Measurements from ENCODE around the gene EPB41L2.
"Not testable (repeated sequence)": the region's sequence is repeated elsewhere in the genome, so short reads cannot be mapped to it uniquely, and the experiment has no call there.

The EPB41L2 gene

DNA sequence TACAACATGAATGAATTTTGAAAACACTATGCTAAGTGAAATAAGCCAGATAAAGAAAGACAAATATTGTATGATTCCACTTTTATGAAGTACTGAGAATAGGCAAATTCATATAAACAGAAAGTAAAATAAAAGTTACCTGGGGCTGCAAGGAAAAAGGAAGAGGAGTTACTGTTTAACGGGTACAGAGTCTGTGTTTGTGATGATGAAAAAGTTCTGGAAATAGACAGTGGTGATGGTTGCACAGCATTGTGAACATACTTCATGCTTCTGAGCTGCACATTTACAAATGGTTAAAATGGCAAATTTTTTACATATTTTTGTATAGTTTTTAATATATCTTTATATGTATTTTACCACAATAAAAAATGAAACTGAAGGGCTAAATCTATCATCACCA lies 29.4 kb downstream of the EPB41L2 start:
- FAIRE-seq: no peak

DNA sequence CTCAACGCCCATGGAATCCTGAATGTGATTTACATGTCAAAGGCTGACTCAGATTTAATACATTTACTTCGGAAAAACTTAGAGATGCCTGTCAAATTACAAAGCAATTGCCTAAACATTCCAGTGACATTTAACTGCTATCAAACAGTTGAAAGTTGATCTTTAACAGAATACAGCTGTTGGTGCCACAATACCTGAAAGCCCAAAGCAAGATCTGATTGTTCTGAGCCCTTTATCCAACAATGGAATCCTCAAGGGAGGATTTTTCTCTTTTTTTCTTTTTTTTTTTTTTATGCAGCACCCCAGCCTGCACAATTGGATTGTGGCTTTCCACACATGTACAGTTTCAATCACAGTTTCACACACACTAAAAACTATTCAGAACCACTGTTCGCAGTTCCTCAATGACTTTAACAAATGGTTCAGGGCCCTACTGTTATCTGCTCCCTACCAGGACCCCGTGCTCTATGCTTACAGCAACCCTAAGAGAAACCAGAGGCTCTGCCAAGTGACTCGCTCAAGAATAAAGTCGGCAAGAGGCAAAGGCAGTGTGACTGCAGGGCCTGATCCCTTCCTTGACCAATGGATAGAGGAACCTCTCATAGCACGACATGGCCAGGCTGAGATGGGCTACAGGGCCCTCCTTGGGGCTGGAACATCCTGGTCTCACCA lies 33.3 kb downstream of the EPB41L2 start:
- FAIRE-seq: no peak

DNA sequence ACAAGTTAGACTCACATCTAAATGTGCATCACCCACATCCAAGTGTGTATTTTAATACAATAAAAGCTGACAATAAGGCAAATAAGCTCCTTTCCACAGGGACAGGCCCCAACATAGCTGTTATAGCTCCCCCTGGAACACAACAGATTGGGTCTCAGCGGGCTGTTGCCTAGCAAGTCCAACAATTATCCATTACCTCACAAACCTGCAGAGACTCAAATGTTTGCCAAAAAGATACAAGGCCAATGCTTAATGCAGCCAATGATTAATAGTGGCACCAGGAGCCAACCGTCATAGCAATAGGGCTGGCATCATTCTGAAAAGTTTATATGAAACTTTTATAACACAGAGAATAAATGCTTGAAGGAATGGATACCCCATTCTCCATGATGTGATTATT lies 35.7 kb downstream of the EPB41L2 start:
- no peak for FAIRE-seq

DNA sequence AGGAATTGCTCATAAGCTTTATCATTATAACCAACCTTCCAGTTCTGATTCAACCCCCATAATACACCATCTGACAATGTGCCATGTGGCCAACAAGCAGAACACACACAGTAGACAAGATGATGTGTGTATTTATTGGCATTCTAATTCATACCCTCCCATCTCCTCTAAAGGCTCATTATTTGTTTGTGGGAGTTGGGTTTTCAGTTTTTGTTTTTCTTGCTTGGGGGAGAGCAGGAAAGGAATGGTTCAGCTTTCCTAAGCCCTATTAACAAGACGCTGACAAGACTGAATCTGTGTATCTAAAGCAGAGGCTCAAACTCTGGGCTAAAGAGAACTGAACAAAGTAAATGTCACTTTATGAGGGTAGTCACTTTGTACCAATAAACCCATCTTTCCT lies 36.8 kb downstream of the EPB41L2 start:
- FAIRE-seq: no peak

DNA sequence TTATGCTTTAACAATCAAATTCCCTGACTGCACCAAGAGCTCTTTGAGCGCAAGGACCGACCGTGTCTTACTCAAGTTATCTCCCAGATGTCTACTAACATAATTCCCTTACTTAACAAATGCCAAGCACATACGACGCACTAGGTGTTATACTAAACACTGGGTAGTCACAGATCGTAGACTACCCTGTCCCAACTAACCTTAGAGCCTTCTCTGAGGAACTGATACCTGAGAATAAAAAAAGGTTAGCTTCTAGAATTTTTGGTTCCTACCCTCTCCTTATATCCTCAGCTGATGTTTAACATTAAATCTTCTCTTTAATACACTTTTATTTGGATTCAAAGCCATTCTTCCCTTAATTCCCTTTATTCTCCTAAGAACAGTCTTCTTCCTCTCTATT lies 38.5 kb downstream of the EPB41L2 start:
- no peak for FAIRE-seq

DNA sequence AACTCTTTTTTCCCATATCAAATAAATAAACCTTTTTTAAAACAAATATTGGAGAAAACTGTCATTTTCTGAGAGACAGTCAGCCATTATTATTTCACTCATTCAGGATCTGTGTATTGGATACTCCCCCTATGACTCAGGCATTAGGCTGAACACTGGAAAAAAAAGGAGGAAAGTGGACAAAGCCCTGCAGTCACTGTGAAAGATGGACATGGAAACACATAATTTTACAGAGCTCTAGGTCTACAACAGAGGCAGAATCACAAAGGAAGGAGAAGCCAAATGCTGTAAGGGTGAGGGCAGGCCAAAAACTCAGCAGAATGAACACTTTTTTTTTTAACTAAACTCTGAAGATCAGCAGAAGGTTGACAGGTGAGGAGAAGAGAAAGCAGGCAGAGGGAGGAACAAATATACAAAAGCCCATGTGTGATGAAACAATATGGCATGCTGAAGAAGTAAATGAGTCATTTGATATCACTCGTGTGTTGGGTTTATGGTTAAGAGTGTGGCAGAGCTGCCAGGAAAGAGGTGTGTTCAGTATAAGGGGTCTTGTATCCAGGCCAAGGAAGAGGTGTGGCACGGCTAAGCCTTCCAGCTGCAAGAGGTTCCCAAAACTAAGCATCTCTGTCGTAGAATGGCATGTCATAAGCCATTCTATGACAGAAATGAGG lies 39.1 kb downstream of the EPB41L2 start:
- no peak for FAIRE-seq

DNA sequence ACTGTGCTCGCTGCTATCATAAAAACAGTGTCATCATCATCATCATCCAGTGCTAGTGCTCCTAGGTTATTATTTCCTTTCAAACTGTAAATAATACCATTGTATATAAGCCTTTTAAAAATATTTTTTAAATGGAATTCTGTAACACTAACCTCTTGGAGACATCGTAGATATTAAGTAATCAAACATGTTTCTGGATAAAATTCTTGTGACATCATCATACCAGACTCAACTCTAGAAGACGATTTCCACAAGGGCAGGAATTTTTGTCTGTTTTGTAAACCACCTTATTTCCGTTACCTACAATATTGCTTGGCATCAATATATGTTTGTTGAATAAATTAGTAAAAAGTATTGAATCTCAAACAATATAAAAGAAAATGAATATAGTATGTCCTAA lies 40.4 kb downstream of the EPB41L2 start:
- FAIRE-seq: peak; percentile 51

DNA sequence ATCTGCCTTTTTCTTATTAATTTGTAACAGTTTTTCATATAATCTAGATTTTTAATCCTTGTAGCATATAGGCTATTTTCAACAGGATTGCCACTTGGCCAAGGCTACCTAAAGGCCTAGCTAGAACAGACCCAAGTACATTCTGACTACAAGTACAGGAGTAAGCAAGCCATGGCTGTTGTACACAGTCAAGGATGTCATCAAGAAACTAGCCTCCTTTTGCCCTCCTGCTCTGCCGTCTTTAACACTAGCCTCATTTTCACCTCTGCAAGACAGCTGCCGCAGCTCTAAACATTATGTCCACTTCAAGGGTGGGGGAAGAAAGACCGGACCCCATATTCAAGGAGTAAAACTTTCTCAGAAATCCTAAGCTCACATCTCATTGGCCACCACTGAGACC lies 45.1 kb downstream of the EPB41L2 start:
- no peak for FAIRE-seq

DNA sequence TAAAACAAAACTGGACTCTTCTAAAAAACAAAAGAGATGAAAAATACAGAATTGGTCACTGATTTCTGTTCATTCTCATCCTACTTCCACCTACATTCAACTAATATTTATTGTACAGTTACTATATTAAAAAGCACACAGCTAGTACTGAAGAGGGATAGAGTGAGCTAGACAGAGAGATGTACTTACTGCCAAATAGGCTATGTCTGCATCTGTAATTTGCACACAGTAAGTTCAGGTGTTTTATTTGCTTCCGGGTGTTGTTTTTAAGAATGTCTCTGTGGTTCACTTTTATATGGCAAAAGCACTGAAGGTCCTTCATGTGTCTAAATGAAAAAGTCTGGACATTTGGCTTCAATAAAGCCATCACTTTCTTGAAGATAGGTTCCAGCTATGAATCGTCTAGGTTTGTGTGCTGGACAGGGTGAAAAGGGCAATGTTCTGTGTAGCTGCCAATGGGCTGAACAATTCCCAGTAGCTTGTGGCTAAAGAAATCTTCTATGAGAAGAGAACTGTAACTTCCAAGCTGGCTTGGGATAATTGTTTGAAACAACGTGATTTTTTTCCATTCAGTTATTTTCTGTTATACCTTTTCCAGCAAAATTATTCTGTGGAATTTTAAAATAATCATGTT lies 47.3 kb downstream of the EPB41L2 start:
- no peak for FAIRE-seq

DNA sequence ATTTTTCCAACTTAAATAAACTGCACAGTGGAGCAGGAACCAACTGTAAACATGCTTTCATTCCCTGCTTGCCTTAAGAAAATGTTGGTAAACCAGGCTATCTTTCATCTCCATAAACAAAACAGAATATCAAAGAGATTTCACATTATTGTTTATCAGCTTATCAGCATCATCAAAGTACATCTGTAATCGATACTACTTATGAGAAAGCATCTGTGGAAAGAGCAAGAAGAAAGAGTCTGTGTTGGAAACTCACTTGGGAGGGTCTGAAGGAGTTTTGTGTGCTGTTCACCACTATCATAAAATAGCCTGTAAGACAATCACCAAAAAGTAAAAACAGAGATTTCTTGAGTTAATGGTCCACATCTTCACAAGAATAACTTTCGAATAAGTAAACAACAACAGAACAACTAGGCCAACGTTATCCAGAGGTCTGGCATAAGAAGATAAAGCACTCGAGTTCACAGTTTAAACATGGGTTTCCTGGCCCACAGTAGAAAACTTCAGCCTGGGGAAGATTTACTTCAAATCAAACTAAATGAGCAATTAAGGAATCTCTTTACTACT lies 47.9 kb downstream of the EPB41L2 start:
- FAIRE-seq: no peak

DNA sequence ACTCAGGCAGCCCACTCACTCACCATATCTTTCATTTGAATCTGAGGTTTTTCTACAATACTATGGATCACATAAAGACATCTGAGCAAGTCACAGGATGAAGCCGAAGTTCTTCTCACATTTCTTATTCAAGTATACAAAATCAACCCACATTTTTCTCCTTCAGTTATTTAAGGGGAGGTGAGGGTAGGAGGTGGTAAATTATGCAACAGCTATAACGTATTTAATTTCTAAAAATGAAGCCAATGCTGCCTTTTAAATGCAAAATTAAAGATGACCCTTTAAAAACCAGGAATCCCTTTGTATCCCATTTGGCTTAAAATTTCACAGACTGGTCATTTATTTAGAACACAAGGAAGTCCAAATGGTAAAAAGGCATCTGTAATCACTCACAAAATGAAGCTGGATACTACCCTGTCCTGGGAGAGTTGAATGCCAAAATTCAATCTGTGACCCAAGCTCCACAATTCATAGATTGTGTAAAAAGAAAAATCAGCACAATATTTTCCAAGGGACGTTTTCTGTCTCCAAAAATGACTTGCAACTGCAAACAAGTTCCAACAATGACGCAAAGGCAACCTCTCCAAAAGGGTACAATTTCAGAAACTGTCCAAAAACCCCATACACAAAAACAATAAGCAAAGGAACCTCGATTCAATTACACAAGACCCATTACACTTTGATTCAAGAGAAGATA lies 48.8 kb downstream of the EPB41L2 start:
- FAIRE-seq: no peak

DNA sequence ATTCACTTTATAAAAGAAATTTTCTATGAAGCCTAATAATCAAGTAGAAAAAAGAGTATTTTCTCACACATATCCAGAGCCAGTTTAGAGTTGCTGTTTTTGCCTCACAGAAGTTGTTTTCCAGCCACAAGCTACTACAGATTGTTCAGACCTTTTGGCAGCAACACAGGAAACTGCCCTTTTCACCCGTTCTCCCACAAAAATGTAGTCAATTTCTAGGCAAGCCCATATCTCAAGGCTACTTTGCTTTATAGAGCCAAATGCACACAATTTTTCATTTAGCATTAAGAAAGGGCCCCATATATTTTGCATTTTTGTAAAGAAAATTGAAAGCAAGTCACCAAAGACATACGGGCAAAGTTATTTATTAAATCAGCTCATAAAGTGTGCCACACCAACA lies 49.5 kb downstream of the EPB41L2 start:
- FAIRE-seq: no peak

DNA sequence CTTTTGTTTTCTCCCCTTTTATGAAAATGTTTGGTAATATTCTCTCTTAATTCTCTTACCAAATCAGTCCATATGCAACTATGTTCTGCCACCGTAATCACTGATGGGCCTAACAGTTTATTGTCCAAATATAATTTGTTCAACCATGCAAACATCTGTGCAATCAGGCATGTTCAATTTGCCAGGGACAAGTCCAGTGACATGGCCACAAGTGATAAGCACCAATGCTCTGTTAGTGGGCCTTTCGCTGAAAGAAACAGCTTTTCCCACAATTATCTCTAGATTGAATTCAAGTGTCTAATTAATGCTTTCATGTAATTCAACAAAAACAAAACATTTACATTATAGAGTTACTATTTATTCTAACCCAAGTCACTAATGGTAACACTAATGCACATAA lies 53.3 kb downstream of the EPB41L2 start:
- no peak for FAIRE-seq

DNA sequence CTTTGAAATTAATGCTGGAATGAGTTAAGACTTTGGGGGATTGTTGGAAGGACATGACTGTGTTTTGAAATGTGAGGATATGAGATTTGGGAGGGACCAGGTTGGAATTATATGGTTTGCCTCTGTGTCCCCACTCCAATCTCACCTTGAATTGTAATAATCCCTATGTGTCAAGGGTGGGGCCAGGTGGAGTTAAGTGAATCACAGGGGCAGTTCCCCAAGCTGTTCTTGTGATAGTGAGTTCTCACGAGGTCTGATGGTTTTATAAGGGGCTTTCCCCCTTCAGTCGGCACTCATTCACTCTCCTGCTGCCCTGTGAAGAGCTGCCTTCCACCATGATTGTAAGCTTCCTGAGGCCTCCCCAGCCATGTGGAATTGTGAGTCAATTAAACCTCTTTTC lies 54.1 kb downstream of the EPB41L2 start:
- FAIRE-seq: not testable (repeated sequence)

DNA sequence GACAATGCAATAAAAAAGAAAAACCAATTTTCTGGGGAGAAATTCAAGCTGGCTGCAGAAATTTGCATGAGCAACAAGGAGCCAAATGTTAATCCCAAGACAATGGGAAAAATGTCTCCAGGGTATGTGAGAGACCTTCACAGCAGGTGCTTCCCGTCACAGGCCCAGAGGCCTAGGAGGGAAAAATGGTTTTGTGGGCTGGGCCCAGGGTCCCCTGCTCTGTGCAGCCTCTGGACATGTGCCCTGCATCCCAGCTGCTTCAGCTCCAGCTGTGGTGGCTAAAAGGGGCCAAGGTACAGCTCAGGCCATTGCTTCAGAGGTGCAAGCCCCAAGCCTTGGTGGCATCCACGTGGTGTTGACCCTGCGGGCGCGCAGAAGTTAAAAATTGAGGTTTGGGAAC lies 55.1 kb downstream of the EPB41L2 start:
- not testable (repeated sequence) for FAIRE-seq

DNA sequence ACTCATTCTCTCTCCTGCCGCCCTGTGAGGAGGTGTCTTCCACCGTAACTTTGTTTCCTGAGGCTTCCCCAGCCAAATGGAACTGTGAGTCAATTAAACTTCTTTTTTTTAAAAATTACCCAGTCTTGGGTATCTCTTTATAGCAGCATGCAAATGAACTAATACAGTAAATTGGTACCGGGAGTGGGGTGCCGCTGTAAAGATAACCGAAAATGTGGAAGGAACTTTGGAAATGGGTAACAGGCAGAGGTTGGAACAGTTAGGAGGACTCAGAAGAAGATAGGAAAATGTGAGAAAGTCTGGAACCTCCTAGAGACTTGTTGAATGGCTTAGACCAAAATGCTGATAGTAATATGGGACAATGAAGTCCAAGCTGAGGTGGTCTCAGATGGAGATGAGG lies 55.8 kb downstream of the EPB41L2 start:
- no peak for FAIRE-seq

DNA sequence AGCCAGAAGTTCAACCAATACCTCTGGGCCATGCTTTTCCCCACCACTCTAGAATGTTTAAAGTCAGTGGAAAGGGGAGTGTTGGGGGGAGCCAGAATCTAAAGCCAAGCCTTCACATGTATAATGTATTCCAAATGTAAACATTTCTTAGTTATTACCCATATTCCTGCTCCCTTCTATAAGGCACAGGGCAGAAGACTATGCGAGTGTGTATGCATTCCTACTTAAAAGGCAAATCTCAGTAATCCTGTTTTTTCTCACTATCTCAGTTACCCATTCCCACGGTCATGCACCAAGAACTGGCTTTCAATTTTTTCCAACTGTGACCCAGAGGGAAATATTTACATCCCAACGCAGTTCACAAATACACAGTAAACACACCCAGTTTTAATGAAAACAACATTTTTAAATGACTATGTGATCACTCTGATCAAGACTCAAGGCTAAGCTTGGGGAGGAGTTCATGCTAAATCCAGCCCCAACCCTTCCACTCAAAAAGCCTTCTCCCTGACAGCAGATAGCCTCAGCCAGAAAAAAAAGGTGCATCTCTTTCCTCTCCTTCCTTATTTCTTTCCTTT lies 57.5 kb downstream of the EPB41L2 start:
- no peak for FAIRE-seq

DNA sequence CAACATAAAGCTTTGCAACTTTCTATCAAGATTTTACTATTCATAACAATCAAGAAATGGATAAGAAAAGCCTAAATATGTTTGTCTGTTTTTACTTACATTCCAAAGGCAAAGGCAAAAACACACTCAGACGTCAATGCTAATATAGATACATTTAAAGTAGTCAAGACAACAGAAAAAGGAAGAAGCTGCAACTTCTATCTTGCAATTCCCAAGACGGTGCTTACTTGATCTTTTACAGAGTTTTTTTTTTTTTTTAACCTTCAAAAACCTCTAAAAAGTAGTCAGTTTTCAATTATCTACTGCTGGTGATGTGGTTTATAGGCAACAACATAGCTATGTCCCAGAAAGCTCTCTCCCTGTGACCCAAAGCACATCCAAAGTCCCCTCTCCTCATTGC lies 58.1 kb downstream of the EPB41L2 start:
- no peak for FAIRE-seq

DNA sequence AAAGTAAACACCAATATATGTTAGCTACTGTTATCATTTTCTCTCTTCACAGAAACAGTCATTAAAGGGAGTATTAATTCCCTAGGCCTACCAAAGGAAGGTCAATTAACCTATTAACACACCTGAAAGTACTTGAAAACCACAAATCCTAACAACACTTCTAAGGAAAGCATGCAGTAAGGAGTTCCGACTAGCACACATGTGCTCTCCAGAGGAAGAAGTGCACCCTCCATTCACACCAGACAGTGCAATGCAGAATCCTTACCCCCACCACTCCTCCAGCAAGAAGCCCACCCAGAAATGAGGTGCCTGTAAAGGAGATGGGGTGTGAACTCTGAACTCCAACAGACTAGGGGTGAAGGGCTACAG lies 58.7 kb downstream of the EPB41L2 start:
- no peak for FAIRE-seq

DNA sequence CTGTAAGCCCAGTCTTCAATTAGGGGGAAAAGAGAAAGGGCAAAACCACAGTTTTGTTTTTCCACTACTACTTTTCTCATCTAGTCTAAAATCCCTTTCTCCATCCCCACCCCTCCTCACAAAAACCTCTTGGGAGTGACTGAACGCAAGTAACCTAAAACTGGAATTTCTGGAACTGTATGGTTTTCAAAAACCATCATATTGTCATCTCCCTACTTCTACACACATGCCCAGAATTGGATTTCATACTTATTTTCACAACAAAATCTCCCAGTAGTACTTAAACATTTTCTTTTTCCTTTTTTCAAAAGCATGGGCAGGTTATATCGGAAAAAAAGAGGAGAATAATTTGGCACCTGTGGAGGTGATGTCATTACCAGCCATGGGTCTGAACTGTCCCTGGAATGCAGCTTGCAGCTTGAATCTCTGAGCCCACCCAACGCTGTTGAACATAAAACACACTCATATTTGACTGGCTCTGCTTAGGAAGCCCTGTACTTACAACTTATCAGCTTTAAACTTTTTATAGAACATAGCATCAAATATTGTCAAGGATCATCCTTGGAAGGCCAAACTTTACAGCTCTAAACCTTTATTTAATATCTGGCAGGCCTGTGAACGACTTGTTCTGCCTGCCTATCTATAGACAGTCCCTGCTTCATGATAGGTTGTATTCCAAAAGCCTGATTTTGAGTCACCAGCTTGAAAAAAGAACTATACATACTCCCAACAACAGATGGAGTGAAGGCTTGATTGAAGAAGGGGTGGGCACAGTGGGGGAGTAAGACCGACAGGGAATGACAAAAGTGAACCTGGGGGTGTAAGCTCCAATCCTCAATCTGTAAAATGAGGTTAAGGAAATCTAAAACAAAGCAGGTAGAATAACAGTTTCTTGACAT lies 59.3 kb downstream of the EPB41L2 start:
- no peak for FAIRE-seq

DNA sequence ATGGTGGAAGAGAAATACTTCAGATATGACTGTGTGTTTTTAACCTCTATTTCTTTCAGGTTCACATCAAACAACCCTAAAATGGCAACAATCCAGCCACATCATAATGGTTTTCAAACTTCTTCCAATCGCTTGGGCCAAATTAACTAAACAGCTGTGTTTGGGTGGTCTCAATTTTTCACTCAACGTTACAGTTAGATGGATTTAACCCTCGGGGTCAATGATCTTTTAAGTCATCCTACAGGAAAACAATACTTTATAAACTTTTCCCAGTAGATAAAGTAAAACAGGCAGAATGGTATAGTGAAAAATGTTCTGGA lies 60.4 kb downstream of the EPB41L2 start:
- FAIRE-seq: no peak

DNA sequence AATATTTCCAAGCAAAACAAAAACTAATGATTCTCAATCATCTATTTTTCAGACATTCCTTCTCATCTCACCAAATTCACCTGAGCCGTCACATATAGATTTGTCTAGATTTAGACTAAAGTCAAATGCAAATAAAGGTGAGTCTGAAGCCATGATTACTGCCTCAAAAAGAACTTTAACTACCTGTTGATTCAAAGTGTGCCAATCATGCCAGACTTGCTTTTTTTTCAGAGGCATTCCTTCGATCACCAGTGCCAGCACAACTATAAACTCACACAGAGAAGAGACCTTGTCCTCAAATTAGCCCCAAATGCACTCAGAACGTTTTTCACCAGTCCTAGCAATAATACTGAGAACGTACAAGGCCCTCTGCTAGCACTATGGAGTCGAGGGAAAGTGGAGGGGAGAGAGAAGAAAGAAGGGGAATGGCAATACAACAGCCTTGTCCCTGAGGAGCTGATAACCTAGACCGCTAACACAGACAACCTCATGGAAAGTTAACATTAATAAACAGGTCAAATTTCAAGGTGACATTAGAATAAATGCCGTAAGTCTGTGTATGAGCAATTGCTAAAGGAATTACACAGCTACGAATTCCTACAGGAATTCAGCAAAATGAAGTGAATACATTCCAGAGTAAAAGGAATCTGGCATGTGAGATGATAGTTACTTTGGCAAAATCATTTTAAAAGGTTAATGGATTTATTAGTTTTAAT lies 60.9 kb downstream of the EPB41L2 start:
- no peak for FAIRE-seq

Data from G401.6 (cell line).